IMR-90 (cell line): ENCODE measurements around the gene DNMT1. TPM values are rescaled to one million over a fixed set of nuclear protein-coding genes. Genes with fewer than 3 reads are reported as not detected.

Experiments used
- ATAC-seq: fragments of 200-7000 bp; cut with Tn5 transposase; 2 replicates; pipeline ENCODE4 v1.9.1; 2020; ENCODE audit warnings: low read depth, mild to moderate bottlenecking, moderate library complexity
- BruUV-seq: library from RNA; stranded (reverse); fragments of 400-500 nt; replicated peaks from 2 replicates; lab custom pipeline; 2021; lab: Mats Ljungman, UMichigan
- CTCF ChIA-PET: fragments of 300-600 bp; formaldehyde crosslinking; extraction: SDS; loops from one replicate; lab custom pipeline; 2021; ENCODE audit warnings: antibody characterized with exemption; lab: Yijun Ruan, JAX
- POLR2A ChIA-PET: fragments of 300-600 bp; sonication (Branson Sonifier 250); formaldehyde crosslinking; loops from one replicate; lab custom pipeline; 2022; ENCODE audit warnings: antibody characterized with exemption; ENCODE audit not compliant: unreplicated experiment; lab: Charles Lee
- DNase-seq: peaks from one replicate; pipeline ENCODE4 v3.0.0; 2013
- H2AFZ ChIP-seq: replicated peaks from 2 replicates; pipeline ENCODE3; 2013; ENCODE audit warnings: low read length, mild to moderate bottlenecking; ENCODE audit not compliant: poor library complexity
- H2AK5ac ChIP-seq: 2 replicates; pipeline ENCODE4 v1.6.1; 2013; ENCODE audit warnings: low read depth, low read length, inconsistent platforms
- H2AK9ac ChIP-seq: replicated peaks from 2 replicates; pipeline ENCODE3; 2013; ENCODE audit warnings: mild to moderate bottlenecking, low read depth, low read length, moderate library complexity; ENCODE audit not compliant: poor library complexity
- H2BK120ac ChIP-seq: 2 replicates; pipeline ENCODE4 v1.6.1; 2013; ENCODE audit warnings: low read depth, low read length, inconsistent platforms
- H2BK15ac ChIP-seq: 3 replicates; pipeline ENCODE4 v1.6.1; 2013; ENCODE audit warnings: low read depth, low read length, inconsistent platforms
- H2BK20ac ChIP-seq: 2 replicates; pipeline ENCODE4 v1.6.1; 2013; ENCODE audit warnings: low read depth, mild to moderate bottlenecking, inconsistent platforms, low read length, moderate library complexity
- H2BK5ac ChIP-seq: 2 replicates; pipeline ENCODE4 v1.6.1; 2013; ENCODE audit warnings: mild to moderate bottlenecking, low read depth, low read length, inconsistent platforms; ENCODE audit not compliant: poor library complexity, severe bottlenecking
- H3K14ac ChIP-seq: replicated peaks from 2 replicates; pipeline ENCODE4 v1.6.1; 2013; ENCODE audit warnings: low read depth, low read length, inconsistent platforms
- H3K18ac ChIP-seq: 2 replicates; pipeline ENCODE4 v1.6.1; 2013; ENCODE audit warnings: low read depth, low read length, control low read depth
- H3K23ac ChIP-seq: 2 replicates; pipeline ENCODE4 v1.6.1; 2013; ENCODE audit warnings: low read depth, low read length, inconsistent platforms
- H3K27ac ChIP-seq: 2 replicates; pipeline ENCODE4 v1.5.1; 2013; ENCODE audit warnings: mild to moderate bottlenecking, control low read depth, low read length; ENCODE audit not compliant: insufficient read depth
- H3K27me3 ChIP-seq: 2 replicates; pipeline ENCODE4 v1.6.1; 2013; ENCODE audit warnings: low read length; ENCODE audit not compliant: control insufficient read depth, insufficient read depth
- H3K36me3 ChIP-seq: 2 replicates; pipeline ENCODE4 v1.6.1; 2013; ENCODE audit warnings: low read length, mixed read lengths; ENCODE audit not compliant: control insufficient read depth, insufficient read depth
- H3K4ac ChIP-seq: 2 replicates; pipeline ENCODE4 v1.6.1; 2013; ENCODE audit warnings: low read depth, low read length, inconsistent platforms
- H3K4me1 ChIP-seq: 2 replicates; pipeline ENCODE4 v1.6.1; 2013; ENCODE audit warnings: low read length, mixed read lengths; ENCODE audit not compliant: control insufficient read depth, insufficient read depth
- H3K4me2 ChIP-seq: 2 replicates; pipeline ENCODE4 v1.6.1; 2013; ENCODE audit warnings: low read depth, mild to moderate bottlenecking, control low read depth, low read length, moderate library complexity
- H3K4me3 ChIP-seq: 2 replicates; pipeline ENCODE4 v1.5.1; 2013; ENCODE audit warnings: low read depth, mild to moderate bottlenecking, control low read depth, low read length, moderate library complexity; ENCODE audit not compliant: insufficient read depth
- H3K56ac ChIP-seq: 2 replicates; pipeline ENCODE4 v1.6.1; 2013; ENCODE audit warnings: low read length, inconsistent platforms; ENCODE audit not compliant: insufficient read depth; ENCODE audit errors: extremely low read depth
- H3K79me1 ChIP-seq, 2 experiments: 2 replicates each; pipeline ENCODE4 v1.6.1; 2013; ENCODE audit warnings: low read length in 2 of 2, inconsistent platforms in 1 of 2, low read depth in 1 of 2
- H3K9ac ChIP-seq: 2 replicates; pipeline ENCODE4 v1.6.1; 2013; ENCODE audit warnings: low read depth, low read length, control low read depth
- H3K9me1 ChIP-seq: 2 replicates; pipeline ENCODE4 v1.6.1; 2013; ENCODE audit warnings: low read length, inconsistent platforms; ENCODE audit not compliant: insufficient read depth
- H3K9me3 ChIP-seq: 2 replicates; pipeline ENCODE4 v1.6.1; 2013; ENCODE audit warnings: low read length; ENCODE audit not compliant: control insufficient read depth, insufficient read depth
- H4K20me1 ChIP-seq: 2 replicates; pipeline ENCODE4 v1.6.1; 2013; ENCODE audit warnings: low read length, inconsistent platforms; ENCODE audit not compliant: insufficient read depth
- H4K5ac ChIP-seq: 2 replicates; pipeline ENCODE4 v1.6.1; 2013; ENCODE audit warnings: mild to moderate bottlenecking, low read depth, low read length, control low read depth
- H4K8ac ChIP-seq, 2 experiments: 2 replicates each; pipeline ENCODE4 v1.6.1; 2013; ENCODE audit warnings: low read depth in 2 of 2, low read length in 2 of 2, control low read depth in 1 of 2, inconsistent platforms in 1 of 2
- H4K91ac ChIP-seq: 2 replicates; pipeline ENCODE4 v1.6.1; 2013; ENCODE audit warnings: low read depth, low read length, inconsistent platforms; ENCODE audit not compliant: insufficient read depth
- MAZ ChIP-seq: IDR thresholded peaks from 2 replicates; pipeline ENCODE4 v1.6.1; 2012; ENCODE audit warnings: low read depth, mild to moderate bottlenecking, low read length, improper control_type of control experiment, moderate library complexity, borderline replicate concordance
- MXI1 ChIP-seq: IDR thresholded peaks from 2 replicates; pipeline ENCODE4 v1.6.1; 2012; ENCODE audit warnings: low read depth, mild to moderate bottlenecking, low read length, moderate library complexity, borderline replicate concordance
- NFE2L2 ChIP-seq: fragments of 150-350 bp; IDR thresholded peaks from 2 replicates; pipeline ENCODE4 v1.6.1; 2016; ENCODE audit warnings: low read depth, mild to moderate bottlenecking, low read length
- RFX5 ChIP-seq: IDR thresholded peaks from 2 replicates; pipeline ENCODE4 v1.8.0; 2012; ENCODE audit warnings: low read depth, mild to moderate bottlenecking, low read length, moderate library complexity
- WGBS, 2 experiments: methylation state at CpG; one replicate each; pipeline versions ENCODE4 v1.1.5 to v1.1.7; 2013; ENCODE audit warnings: missing lambda C conversion rate in 2 of 2; ENCODE audit not compliant: insufficient read length in 1 of 2; ENCODE audit errors: extremely low coverage in 2 of 2; 5-methylcytosine and 5-hydroxymethylcytosine counted together
- dilution Hi-C: fragments of 300-500 bp; cut with HindIII; formaldehyde crosslinking; loops from one replicate; pipeline ENCODE4 v1.14.3; 2018; ENCODE audit warnings: low sequenced_read_pairs; ENCODE audit not compliant: unreplicated experiment
- in situ Hi-C: fragments of 300-500 bp; cut with MboI; formaldehyde crosslinking; loops from 3 replicates; pipeline ENCODE4 v1.14.3; 2019; ENCODE audit warnings: low sequenced_read_pairs, inconsistent platforms, mixed read lengths
- intact Hi-C: fragments of 100-400 bp; cut with micrococcal nuclease; formaldehyde crosslinking; loops from 2 replicates; pipeline ENCODE4 v1.10.0; 2022
- polyA plus RNA-seq, 3 experiments: library from polyadenylated mRNA; depleted of rRNA; stranded (reverse); fragments of >200 nt; gene quantifications; 2 replicates each; pipeline ENCODE4 v1.2.3, GENCODE V29; 2012; ENCODE audit warnings: low replicate concordance in 1 of 3
- total RNA-seq: library from RNA; depleted of rRNA; stranded (reverse); fragments of >200 nt; gene quantifications from 2 replicates; pipeline ENCODE4 v1.2.3, GENCODE V29; 2012

DNMT1 gene
- total and polyA plus RNA-seq, 2 of the 4 experiments (the other 2 are of a cell fraction), result 26.2 to 83.6 TPM

DNA sequence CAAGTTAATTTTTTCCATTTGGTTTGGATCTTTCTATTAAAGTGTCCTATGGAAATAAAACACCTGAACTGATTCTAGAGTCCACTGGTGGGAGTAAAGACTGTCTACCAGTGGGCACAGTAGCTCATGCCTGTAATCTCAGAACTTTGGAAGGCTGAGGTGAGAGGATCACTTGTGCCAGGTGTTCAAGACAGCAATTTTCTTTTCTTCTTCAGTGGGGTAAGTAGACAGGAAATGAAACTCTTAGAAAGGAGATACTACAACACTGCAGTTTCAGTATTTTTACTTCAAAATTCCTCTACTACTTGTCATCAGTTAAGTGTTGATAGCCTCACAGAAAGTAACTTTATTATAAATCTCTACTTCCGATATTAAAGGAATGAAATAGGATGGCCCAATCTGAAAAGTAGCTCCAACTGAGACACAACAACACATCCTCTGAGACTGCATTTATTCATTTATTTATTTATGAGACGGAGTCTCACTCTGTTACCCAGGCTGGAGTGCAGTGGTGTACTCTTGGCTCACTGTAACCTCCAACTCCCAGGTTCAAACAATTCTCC lies 26.3 kb downstream of the DNMT1 start:
- Histone ChIP-seq H2BK120ac (no peak overlapping the region), H4K91ac (no peak overlapping the region), H2BK15ac (no peak overlapping the region), H2BK20ac (no peak overlapping the region), H3K4ac (no peak overlapping the region), H3K56ac (no peak overlapping the region), H4K5ac (no peak overlapping the region), H3K4me2 (no peak overlapping the region), H3K27ac (no peak overlapping the region), H2AK5ac (no peak overlapping the region), H3K9ac (no peak overlapping the region), H4K8ac (no peak overlapping the region), H2BK5ac (peak overlapping the region; percentile 47), H3K36me3 (peaks cover 53% of the 10 kb centered on the region), H3K14ac (no peak overlapping the region), H4K20me1 (peaks cover 4% of the 10 kb centered on the region; the same call in 1 of the 2 replicates), H3K23ac (no peak overlapping the region), H2AK9ac (no peak overlapping the region), H3K9me1 (no peaks in the 10 kb centered on the region), H3K9me3 (no peaks in the 10 kb centered on the region), H3K79me1 (peaks cover 29 to 39% of the 10 kb centered on the region in 2 experiments), H3K27me3 (no peaks in the 10 kb centered on the region), H3K4me1 (no peaks in the 10 kb centered on the region), H3K18ac (no peak overlapping the region), H3K4me3 (no peak overlapping the region), H2AFZ (no peak overlapping the region)
- peak; percentile 28 for DNase-seq
- no TSS peak for BruUV-seq
- in situ Hi-C loops (no loop called here), dilution Hi-C loops (no loop called here), intact Hi-C loops (no loop called here)
- peak; percentile 71 for ATAC-seq
- TF ChIP-seq MXI1 (no peak), NFE2L2 (no peak), MAZ (no peak), RFX5 (no peak)
- POLR2A ChIA-PET, result no interaction called here
- 89% methylated on average over 1 of the region's 2 CpGs; no CpG with 5 or more reads in 1 of the 2 experiments for WGBS, 2 experiments
- CTCF ChIA-PET, result interaction anchor here (0.6 kb wide), 1 partner anchor 26 kb away, joined by 3 read pairs; no protein-coding TSS in a partner anchor
